Embryonic facial prominence (tissue), 1 donor: Measurements from ENCODE around the gene ITIH4.
"Not testable (repeated sequence)": the region's sequence is repeated elsewhere in the genome, so short reads cannot be mapped to it uniquely, and the experiment has no call there.

Source experiments
- DNase-seq: peaks from one replicate; pipeline ENCODE4 v3.0.0-alpha.2; 2016; ENCODE audit errors: extremely low spot score

ITIH4 gene

DNA sequence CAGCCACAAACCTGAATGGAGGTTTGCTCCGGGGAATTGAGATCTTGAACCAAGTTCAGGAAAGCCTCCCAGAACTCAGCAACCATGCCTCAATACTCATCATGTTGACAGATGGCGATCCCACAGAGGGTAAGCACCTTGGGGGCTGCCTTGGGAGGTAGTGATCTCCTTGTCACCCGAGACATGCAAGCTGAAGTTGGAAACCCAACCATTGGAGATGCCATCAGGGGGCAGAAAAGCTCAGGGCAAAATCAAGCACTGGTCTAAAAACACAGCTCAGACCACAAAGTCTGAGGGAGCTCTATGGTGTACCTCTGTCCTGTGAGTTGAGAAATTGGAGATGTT, 47.3 kb downstream of the ITIH4 start:
- DNase-seq = no peak

DNA sequence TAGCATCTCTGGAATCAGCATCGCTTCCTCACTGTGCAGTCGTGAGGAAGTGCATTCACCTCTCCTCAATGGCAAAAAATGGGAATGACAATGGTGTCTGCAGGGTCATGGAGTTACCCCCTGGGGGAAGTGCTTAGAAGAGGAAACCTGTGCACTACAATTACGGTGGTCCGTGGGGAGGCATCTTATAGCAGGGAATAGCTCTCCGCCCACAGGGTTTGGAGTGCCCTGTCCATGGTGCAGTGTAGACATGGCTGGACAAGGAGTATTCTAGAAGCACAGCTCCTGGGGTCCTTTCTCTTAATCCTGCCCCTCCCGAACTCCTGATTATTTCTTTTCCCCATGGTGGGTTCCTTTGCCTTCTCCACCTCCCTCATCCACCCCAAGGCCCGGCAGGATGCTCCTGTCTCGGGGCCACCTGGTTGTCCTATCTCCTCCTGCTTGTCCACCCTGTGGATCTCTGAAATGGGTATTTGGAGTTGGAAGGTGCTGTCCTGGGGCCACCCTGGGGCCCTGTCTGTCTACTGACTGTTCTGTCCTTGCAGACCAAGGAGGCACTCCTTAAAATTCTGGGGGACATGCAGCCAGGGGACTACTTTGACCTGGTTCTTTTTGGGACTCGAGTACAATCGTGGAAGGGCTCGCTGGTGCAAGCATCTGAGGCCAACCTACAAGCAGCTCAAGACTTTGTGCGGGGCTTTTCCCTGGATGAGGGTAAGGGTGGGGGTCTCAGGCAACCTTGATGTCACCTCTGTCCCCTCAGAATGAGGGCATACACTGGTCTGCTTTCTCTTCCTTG, 47.9 kb downstream of the ITIH4 start:
- no peak for DNase-seq

DNA sequence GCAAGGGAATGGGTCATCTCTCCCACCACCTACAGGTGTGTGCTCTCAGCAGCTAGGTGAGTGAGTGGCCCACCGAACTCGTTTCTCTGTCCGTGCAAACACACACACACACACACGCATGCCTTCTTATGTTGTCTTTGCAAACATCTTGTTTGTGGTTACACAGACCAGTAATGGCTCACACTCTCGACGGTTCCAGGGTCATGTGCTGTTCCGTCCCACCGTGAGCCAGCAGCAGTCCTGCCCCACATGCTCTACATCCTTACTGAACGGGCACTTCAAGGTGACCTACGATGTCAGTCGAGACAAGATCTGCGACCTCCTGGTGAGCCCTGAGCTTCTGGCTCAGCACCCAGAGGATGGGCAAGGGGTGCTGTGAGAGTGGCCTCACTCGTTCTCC, 48.7 kb downstream of the ITIH4 start:
- no peak for DNase-seq

DNA sequence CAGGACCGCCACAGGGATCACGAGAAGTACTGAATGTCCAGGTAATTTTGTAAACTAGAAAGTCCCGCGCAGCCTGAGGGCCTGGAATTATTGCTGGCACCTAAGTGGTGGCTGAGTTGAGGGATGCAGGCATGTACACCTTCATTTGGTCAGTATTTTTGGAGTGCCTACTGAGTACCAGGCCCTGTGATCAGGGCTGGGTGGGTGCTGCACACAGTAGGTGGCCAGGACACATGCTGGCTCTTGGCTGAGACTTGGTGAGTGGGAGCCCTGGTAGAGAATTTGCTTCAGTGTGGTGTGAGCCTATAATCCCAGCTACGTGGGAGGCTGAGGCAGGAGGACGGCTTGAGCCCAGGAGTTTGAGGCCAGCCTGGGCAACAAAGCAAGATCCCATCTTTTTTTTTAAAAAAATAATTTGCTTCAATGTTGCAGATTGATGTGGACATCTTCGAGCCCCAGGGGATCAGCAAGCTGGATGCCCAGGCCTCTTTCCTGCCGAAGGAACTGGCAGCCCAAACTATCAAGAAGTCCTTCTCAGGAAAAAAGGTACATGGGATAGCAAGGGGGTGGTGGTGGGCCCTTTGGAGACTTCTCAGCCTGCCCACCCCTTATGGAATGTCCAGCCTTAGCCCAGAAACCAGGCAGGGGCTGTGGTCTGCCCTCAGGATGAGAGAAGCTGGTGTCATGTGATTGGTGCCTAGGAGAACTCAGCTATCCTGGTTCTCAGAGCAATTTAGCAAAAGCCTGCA, 50.5 kb downstream of the ITIH4 start:
- DNase-seq = no peak

DNA sequence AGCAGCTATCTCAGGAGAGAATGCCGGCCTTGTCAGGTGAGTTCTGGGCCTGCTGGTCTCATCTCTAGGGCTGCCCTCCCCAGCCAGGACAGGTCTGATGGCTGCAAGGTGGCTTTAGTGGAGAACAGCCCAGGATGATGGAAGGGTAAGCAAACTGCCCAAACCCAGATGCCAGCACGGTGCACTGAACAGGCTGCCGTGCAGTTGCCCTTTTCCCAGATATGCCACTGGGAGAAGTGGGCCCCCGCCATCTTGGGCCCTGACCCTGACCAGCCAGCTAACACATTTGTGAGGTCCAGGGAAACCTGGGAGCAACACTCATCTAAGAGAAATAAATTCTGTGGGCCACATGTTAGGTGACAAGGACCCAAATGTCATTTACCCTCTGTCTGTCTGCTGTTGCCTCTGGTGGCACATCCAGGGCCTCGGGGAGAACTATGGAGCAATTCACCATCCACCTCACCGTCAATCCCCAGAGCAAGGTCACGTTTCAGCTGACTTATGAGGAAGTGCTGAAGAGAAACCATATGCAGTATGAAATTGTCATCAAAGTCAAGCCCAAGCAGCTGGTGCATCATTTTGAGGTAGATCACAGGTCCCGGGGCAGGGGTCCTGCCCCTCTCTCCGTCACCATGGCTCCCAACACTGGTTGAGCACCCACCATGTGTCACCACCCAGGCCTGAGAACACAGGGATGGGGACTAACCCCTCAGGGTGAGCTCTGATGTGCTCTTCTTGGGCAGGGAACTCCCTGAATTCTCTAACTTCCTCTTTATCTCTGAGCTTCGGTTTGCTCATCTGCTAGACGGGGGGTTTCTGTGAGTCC, 51.2 kb downstream of the ITIH4 start:
- DNase-seq = no peak

DNA sequence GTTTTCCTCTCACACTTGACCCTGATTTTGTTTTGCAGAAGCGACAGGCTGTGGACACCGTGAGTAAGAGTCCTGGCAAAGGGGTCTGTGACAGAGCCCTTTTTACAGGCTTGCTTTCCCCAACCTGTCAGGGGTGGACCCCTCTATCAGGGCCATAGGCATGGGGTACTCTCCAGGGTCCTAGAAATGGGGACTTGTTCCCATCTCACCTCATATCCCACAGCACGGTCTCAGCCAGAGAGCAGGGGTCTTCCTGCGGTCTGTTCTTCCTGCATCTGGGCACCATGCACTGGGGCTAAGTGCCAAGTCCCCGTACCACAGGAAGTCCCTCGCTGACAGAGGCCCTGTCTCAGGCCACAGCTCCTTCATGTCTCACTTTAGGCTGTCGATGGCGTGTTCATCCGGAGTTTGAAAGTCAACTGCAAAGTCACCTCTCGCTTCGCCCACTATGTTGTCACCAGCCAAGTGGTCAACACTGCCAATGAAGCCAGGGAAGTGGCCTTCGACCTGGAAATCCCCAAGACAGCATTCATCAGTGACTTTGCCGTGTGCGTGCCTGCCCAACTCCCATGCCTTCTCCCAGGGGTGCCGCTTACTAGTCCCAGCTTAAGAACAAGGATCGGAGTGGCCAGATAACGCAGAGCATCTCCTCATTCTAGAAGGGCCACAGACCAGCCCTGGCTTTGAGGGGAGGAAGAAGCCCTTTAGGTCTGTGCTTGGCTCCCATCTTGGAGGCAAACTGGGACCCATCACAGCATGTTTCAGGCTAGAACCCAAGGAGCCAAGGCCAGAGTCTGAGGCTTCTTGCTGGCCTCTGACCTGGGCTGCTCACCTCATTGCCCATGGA, 52.3 kb downstream of the ITIH4 start:
- DNase-seq = no peak

DNA sequence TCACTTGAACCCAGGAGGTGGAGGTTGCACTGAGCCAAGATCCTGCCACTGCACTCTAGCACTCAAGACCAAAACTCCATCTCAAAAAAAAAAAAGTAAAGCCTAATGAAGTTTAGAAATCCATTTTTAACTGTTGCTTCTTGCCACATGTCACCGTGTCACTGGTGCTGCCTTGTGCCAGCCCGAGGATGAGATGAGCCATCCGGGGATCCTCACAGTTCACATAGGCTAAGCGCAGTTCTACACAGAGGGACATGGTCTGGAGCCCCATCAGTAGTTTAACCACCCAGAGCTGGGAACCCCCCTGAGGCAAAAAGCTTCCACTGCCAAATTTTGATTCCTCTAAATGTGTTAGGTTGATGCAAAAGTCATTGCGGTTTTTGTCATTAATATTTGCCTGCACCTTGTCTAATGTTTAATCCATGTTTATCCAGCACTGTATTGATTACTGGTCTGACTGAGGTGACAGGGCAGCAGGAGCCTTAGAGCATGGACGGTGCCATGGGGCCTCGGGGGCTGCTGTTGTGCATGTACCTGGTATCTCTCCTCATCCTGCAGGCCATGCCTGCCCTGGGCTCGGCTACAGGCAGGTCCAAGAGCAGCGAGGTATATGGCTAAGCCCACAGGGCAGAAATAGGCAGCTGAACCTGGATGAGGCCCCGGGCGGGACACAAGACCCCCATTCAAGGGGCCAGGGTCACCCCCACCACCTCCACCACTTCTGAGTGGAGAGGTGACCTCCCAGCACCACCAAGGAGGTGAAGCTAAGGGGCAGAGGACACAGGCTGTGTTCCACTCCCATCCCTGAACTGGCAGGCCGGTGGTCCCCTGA, 53.1 kb downstream of the ITIH4 start, which contains the start of gene ITIH1:
ITIH1 (plus strand) TSS at position 473 of the 832 bp plus-strand sequence; CDS start at position 490, 17 bp downstream.
- DNase-seq = no peak

DNA sequence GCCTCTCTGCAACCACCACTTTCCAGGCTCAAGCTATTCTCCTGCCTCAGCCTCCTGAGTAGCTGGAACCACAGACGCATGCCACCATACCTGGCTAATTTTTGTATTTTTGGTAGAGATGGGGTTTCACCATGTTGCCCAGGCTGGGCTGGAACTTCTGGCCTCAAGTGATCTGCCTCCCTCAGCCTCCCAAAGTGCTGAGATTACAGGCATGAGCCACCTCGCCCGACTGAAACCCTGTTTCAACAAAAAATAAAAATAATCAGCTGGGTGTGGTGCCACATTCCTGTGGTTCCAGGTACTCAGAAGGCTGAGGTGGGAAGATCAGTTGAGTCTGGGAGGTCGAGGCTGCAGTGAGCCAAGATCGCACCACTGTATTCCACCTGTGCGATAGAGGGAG, 54.0 kb downstream of the ITIH4 start:
- DNase-seq = not testable (repeated sequence)

DNA sequence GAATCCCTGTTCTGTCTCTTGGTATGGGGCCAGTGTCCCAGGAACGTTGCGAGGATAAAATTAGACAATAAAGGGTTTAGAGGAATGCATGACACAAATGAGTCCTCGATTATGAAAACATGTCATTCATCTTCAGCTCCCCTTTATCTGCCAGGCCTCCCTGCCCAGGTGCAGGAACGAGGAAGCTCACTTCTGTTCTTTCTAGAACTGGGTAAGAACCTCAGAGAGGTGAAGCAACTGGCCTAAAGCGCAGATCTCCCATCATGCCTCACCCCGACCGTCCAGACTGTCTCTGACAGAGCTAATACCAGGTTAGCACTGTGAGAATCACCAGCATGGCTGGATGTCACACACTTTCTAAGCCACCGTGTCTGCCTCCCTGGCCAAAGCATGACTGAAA, 54.6 kb downstream of the ITIH4 start:
- no peak for DNase-seq

DNA sequence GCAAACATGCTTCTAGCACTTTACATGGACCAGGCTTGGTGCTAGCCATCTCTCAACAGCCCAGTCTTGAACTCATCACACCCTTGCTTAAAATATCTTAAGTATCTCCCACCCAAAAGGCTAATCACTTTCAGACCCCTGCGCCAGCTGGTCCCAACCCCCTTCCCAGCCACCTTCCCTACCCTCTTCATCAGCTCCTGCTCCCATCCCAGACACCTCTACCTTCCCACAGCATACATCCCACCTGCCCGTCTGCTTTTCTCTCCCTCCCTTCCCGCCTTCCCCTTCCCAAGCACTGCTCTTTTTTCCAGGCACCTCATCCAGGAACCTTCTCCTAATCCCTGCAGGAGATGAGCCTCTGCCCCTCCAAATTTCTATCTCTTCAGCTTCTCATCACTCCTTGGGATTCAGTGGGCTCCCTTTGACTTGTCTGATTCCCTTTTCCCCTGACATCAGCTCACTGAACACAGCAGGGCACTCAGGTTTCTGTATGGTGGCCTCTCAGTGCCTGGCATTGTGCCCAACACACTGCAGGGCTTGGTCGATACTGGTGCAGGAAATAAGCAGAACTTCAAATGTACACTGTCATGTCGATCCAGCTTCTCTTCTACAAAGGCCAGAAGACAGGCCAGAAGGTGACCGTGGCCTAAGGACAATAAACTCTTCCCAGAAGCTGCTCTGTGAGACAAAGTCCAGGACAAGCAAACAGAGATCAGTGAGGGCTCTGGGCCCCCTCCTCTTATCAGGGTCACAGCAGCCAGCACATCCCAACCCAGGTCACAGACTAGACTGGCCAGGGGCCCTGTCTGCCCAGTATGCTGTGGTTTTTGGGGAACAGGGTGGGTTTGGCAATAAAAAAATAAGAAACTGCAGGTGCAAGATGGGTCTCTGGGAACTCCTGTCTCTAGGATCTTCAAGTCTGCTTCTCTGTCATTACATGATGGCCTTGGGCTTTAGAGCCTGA, 55.3 kb downstream of the ITIH4 start:
- DNase-seq = no peak

DNA sequence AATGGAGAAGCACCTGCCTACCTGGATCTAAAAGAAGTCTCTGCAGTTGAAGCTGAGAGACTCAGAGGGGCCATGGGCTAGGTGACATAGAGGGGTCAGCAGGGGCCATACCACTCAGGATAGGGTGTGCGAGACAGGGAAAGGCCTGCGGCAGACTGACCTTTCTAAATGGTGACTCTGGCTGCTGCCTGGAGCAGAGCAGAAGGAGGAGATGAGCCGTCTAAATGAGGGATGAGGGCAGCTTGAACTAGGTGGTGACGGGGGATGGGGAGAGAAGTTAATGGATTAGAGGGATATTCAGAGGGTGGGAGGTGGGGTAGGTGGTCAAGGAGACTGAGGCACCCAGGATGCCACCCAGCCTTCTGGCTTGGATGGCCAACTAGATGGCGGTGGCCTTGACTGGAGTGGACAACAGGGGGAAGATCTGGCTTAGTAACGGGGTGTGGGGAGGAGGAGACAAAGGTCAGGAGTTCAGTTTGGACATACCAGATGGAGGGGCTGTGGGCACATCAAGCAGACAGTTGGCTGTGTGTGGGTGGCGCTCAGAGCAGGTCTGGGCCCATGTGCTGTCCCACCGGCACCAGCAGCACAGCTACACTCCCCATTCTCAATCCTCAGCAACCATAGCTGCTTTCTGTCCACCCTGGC, 56.3 kb downstream of the ITIH4 start:
- DNase-seq = no peak

DNA sequence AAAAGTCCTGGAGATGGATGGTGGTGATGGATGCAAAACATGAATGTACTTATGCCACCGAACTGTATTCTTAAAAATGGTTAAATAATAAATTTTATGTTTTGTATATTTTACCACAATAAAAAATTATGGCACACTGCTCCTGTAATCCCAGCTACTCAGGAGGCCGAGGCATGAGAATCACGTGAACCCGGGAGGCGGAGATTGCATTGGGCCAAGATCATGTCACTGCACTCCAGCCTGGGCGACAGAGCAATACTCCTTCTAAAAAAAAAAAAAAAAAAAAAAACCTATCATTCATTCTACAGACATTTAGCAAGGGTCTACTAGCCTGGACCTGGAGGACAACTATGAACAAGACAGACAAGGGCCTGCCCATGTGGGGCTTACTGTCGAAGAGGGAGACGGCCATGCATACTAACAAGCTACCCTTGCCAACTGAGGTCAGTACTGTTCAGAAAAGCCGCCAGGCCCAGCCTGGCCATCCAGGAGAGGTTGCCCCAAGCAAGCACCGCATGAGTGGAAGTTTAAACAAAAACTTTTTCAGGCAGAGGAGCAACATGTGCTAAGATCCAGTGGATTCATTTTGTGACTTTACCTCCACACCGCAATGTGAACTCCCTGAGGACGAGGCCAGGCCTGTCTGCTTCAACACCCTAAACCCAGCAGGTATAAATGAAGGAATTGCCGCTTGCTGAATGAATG, 57.0 kb downstream of the ITIH4 start:
- DNase-seq = no peak

DNA sequence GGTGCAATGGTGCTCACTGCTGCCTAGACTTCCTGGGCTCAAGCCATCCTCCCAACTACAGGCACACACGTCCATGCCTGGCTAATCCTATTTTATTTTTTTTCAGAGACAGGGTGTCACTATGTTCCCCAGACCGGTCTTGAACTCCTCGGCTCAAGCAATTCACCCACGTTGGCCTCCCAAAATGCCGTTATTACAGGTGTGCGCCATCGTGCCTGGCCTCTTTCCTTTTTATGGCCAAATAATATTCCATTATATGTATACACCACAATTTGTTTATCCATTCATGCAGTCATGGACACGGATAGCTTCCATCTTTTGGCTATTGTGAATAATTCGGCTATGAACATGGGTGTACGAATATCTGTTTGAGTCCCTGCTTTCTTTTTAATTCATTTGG, 58.8 kb downstream of the ITIH4 start:
- DNase-seq = no peak

DNA sequence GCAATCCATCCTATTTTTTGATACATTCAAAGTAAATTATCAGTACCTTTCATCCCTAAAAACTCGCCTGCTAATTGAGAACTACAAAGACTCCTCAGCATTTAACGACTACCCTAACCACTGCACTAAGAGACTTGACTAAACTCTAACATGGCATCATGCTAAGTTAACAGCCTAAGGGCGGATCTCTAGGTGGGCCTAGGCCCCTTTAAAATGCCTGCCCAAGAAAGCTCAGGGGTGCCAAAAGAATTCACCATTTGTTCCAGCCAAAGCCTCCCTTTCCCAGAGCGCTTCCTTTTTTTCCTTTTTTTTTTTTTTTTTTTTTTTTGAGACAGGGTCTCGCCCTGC, 59.2 kb downstream of the ITIH4 start:
- no peak for DNase-seq

DNA sequence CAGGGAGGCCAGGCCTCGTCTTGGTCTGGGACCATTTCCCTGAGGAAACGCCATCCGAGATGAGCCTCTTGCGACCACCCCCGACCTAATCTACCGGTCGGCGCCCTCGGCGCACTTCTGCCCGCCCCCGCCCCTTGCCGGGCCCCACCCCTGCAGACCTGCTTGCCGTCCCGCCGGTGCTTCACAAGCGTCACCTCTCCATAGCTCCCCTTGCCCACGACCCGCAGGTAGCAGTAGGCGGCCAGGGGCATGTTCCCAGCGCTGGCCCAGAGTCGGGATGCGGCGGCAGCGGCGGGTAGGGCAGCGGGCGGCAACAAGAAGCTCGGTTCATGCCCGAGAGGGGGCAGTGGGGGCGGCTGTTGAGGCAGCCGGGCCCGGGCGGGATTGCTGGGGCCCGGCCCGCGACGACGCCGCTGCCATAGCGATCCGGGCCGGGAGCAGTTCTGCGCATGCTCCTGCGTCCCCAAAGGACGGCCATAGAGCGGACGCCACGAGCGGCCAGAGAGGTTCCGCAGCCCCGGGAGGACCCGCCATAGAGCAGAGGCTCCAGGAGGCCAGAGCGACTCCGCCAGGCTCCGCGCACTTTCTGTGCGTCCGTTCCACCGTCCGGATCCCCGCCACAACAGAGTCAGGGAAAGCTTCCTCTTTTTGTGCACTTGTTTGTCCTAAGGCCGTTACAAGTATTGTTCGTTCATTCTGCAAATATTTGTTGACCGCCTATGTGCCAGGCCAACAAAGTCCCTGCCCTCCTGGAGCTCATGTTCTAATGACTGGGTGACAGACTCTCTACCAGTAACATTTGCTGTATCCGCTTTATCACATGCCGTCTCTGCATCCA, 59.8 kb downstream of the ITIH4 start, which contains the start of gene NEK4:
NEK4 (minus strand) TSS at position 445 of the 838 bp plus-strand sequence; CDS start at position 251, 194 bp downstream.
- DNase-seq = peak; percentile 76

DNA sequence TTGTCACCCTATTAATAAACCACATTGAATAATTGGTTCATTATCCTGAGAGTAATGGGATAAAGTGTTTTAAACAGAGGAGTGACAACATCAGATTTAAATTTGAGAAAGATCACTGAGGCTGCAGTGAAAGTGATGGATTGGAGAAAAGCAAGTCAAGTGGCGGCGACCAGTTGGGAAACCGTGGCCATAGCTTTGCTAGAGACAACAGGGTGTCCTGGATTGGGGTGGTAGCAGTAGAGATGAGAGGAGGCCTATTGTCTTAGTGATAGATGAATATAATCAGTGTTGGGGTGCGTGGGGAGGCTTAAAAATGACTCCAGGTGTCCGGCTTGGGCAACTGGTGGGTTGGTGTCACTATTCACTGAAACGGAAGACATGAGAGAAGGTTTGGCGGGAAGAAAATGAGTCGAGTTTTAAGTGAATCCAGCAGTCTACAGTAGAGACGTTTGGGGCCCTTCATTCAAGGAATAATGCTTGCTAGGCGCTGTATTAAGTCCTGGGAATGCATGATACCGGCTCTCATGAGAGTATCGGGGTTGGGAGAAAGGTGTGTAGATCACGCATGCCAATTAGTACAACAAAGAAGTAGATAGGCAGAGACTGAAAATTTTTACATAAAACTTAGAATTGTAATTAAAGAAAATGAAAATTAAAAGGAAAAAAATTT, 60.6 kb downstream of the ITIH4 start:
- no peak for DNase-seq

DNA sequence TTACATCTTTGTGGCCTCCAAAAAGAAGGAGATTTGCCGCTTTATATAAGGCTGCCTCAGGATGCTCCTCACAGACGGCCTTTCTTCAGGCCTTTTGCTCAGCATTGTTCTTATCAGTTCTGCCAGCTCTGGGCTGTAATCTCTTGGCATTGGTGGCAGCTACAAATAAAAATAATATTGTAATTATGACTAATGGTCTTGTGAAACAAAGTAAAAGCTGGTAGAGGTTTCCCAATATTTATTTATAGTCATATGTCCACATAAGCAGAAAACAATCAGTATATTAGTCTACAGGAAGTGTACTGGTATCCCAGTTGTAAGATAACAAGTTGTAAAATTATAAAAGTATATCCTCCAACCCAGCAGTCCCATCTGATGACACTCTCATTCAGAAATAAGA, 67.0 kb downstream of the ITIH4 start:
- DNase-seq = no peak
